HepG2 (cell line): Measurements from ENCODE around the gene CHMP1B. TPM values are rescaled to one million over a fixed set of nuclear protein-coding genes. Genes with fewer than 3 reads are reported as not detected.
A peak's percentile ranks its signal among the peaks of the same experiment; 100 is the strongest.

Experiments used
- ARNT2 ChIP-seq: sonication (generic); formaldehyde crosslinking; IDR thresholded peaks from 2 replicates; pipeline ENCODE4 v1.8.0; 2022; ENCODE audit warnings: mild to moderate bottlenecking, low read depth, missing genetic modification reagents, moderate library complexity
- ATF1 ChIP-seq: IDR thresholded peaks from 2 replicates; pipeline ENCODE4 v1.6.1; 2016; ENCODE audit warnings: mild to moderate bottlenecking, control low read depth
- ATF5 ChIP-seq: sonication (generic); formaldehyde crosslinking; IDR thresholded peaks from 2 replicates; pipeline ENCODE4 v1.4.0; 2020; ENCODE audit warnings: mild to moderate bottlenecking, low read depth, missing genetic modification reagents
- DMTF1 ChIP-seq: sonication (generic); formaldehyde crosslinking; IDR thresholded peaks from 2 replicates; pipeline ENCODE4 v1.4.0; 2020; ENCODE audit warnings: mild to moderate bottlenecking, missing genetic modification reagents
- DNMT3B ChIP-seq: conservative IDR thresholded peaks from 2 replicates; pipeline ENCODE4 v1.6.1; 2016; ENCODE audit warnings: missing biosample characterization, control low read depth
- FIP1L1 ChIP-seq: fragments of 200-400 bp; formaldehyde crosslinking; IDR thresholded peaks from 2 replicates; pipeline ENCODE4 v1.6.1; 2018; ENCODE audit warnings: low read depth, mild to moderate bottlenecking, low read length, moderate library complexity, borderline replicate concordance; ENCODE audit not compliant: insufficient read depth
- GABPB1 ChIP-seq: IDR thresholded peaks from 2 replicates; pipeline ENCODE4 v1.6.1; 2016; ENCODE audit warnings: mild to moderate bottlenecking, missing genetic modification reagents, moderate library complexity, missing compliant biosample characterization
- NR2F6 ChIP-seq, 2 experiments: IDR thresholded peaks; 2 replicates each; pipeline ENCODE4 v1.6.1; 2016; ENCODE audit warnings: antibody characterized with exemption in 1 of 2, mild to moderate bottlenecking in 1 of 2
- PAX8 ChIP-seq: sonication (generic); formaldehyde crosslinking; IDR thresholded peaks from 2 replicates; pipeline ENCODE4 v1.8.0; 2022; ENCODE audit warnings: mild to moderate bottlenecking, missing genetic modification reagents, borderline replicate concordance
- PHB2 ChIP-seq: fragments of 450-650 bp; IDR thresholded peaks from 2 replicates; pipeline ENCODE4 v1.6.1; 2018; ENCODE audit not compliant: partially characterized antibody
- PHF8 ChIP-seq: sonication (generic); formaldehyde crosslinking; IDR thresholded peaks from 2 replicates; pipeline ENCODE4 v1.5.0; 2020; ENCODE audit warnings: missing genetic modification reagents
- RBM39 ChIP-seq: fragments of 200-400 bp; formaldehyde crosslinking; IDR thresholded peaks from one replicate; pipeline ENCODE4 v1.6.1; 2018; ENCODE audit warnings: antibody characterized with exemption, mild to moderate bottlenecking, low read depth, low read length; ENCODE audit not compliant: poor library complexity, severe bottlenecking
- TAF1 ChIP-seq: sonication (generic); formaldehyde crosslinking; IDR thresholded peaks from 2 replicates; pipeline ENCODE4 v1.4.0; 2020; ENCODE audit warnings: missing genetic modification reagents
- TFDP2 ChIP-seq: sonication (generic); formaldehyde crosslinking; IDR thresholded peaks from 2 replicates; pipeline ENCODE4 v1.4.0; 2020; ENCODE audit warnings: missing genetic modification reagents
- WIZ ChIP-seq: sonication (generic); formaldehyde crosslinking; IDR thresholded peaks from 2 replicates; pipeline ENCODE4 v1.5.1; 2020; ENCODE audit warnings: mild to moderate bottlenecking, missing genetic modification reagents
- ZBTB1 ChIP-seq: sonication (generic); formaldehyde crosslinking; IDR thresholded peaks from 2 replicates; pipeline ENCODE4 v1.4.0; 2020; ENCODE audit warnings: missing genetic modification reagents, borderline replicate concordance
- ZKSCAN5 ChIP-seq: sonication (generic); formaldehyde crosslinking; IDR thresholded peaks from 2 replicates; pipeline ENCODE4 v1.5.1; 2020; ENCODE audit warnings: mild to moderate bottlenecking, missing genetic modification reagents
- ZNF138 ChIP-seq: sonication (generic); formaldehyde crosslinking; IDR thresholded peaks from 2 replicates; pipeline ENCODE4 v1.5.0; 2020; ENCODE audit warnings: mild to moderate bottlenecking, low read depth, missing genetic modification reagents
- ZNF280B ChIP-seq: sonication (generic); formaldehyde crosslinking; IDR thresholded peaks from 2 replicates; pipeline ENCODE4 v1.5.0; 2020; ENCODE audit warnings: missing genetic modification reagents, mild to moderate bottlenecking, borderline replicate concordance
- ZNF567 ChIP-seq: sonication (generic); formaldehyde crosslinking; IDR thresholded peaks from 2 replicates; pipeline ENCODE4 v1.8.1; 2023; ENCODE audit warnings: mild to moderate bottlenecking, missing genetic modification reagents, borderline replicate concordance
- ZNF614 ChIP-seq: IDR thresholded peaks from 2 replicates; pipeline ENCODE4 v1.6.1; 2018; ENCODE audit warnings: missing biosample characterization, missing genetic modification reagents, inconsistent platforms, borderline replicate concordance
- ZSCAN20 ChIP-seq: sonication (generic); formaldehyde crosslinking; IDR thresholded peaks from 2 replicates; pipeline ENCODE4 v1.4.0; 2020; ENCODE audit warnings: missing genetic modification reagents, mild to moderate bottlenecking, borderline replicate concordance
- polyA plus RNA-seq, 8 experiments: library from polyadenylated mRNA; depleted of rRNA in 3 of 8; stranded (reverse) in 7 of 8; unstranded in 1 of 8; fragments of >200 nt; fragmentation: Illumina TruSeq in 4 of 8; extraction: Trizol in 4 of 8; gene quantifications; 2 replicates each; pipeline versions ENCODE4 v1.2.1 to v1.2.3, GENCODE V29; 2011 to 2016; ENCODE audit warnings: low read depth in 4 of 8, missing spikeins in 1 of 8, mixed read lengths in 1 of 8; ENCODE audit not compliant: insufficient read depth in 1 of 8
- total RNA-seq, 5 experiments: library from RNA; depleted of rRNA; stranded (reverse); fragments of >200 nt; fragmentation: Illumina TruSeq; extraction: Trizol; gene quantifications; 2 replicates each; pipeline ENCODE4 v1.2.3, GENCODE V29; 2016; ENCODE audit warnings: low read depth in 1 of 5

Gene CHMP1B
- total and polyA plus RNA-seq, 2 of the 13 experiments (the other 11 are each of a cell fraction or from before 2014, with no cell fraction given), result 18.8 to 20.2 TPM

GRCh38 chr18:11851146-11851805 is at the start of gene CHMP1B (continued):
- TF ChIP-seq TAF1 (CRISPR knock-in tag) (peak; percentile 93), PAX8 (CRISPR knock-in tag) (no peak), FIP1L1 (no peak), DNMT3B (CRISPR knock-in tag) (peak; percentile 91; the same call in 1 of the 2 replicates), TFDP2 (CRISPR knock-in tag) (peak; percentile 66), ATF5 (CRISPR knock-in tag) (0 out of 2 replicates have a peak, but pooled peaks have one; percentile 75), ZNF567 (CRISPR knock-in tag) (0 out of 2 replicates have a peak, but pooled peaks have one; percentile 75), PHF8 (CRISPR knock-in tag) (peak; percentile 91), RBM39 (no peak), ZNF614 (peak; percentile 79; the same call in 1 of the 2 replicates), ATF1 (CRISPR knock-in tag) (peak; percentile 99), GABPB1 (peak; percentile 95), ARNT2 (CRISPR knock-in tag) (peak; percentile 60; the same call in 1 of the 2 replicates), ZNF138 (CRISPR knock-in tag) (no peak), ZKSCAN5 (CRISPR knock-in tag) (no peak), DMTF1 (CRISPR knock-in tag) (0 out of 2 replicates have a peak, but pooled peaks have one; percentile 69), WIZ (CRISPR knock-in tag) (no peak), ZNF280B (no peak), ZBTB1 (CRISPR knock-in tag) (no peak), PHB2 (no peak), ZSCAN20 (CRISPR knock-in tag) (no peak), NR2F6 (IDR thresholded peaks at IDR 0.05) (no peak), NR2F6 (CRISPR knock-in tag; IDR thresholded peaks at IDR 0.05) (0 out of 2 replicates have a peak, but pooled peaks have one; percentile 34)
